Measurements from ENCODE around the gene TNNT1. TPM values are rescaled to one million over a fixed set of nuclear protein-coding genes. Genes with fewer than 3 reads are reported as not detected.
"Not testable (repeated sequence)": the region's sequence is repeated elsewhere in the genome, so short reads cannot be mapped to it uniquely, and the experiment has no call there.

TNNT1 gene
- total RNA-seq, 2 experiments from 2014 or later = not detected

- Mint-ChIP-seq H3K27me3 (ENCODE audit: low read depth) (peaks cover 55% of the 10 kb centered on the region), H3K4me1 (ENCODE audit: low read depth) (peaks cover 49% of the 10 kb centered on the region), H3K27ac (no peak overlapping the region), H3K36me3 (ENCODE audit: low read depth) (no peaks in the 10 kb centered on the region), H3K9me3 (ENCODE audit: insufficient read depth) (peaks cover 3% of the 10 kb centered on the region), H3K4me3 (no peak overlapping the region)
- CTCF ChIA-PET = interaction anchor here (1.2 to 1.4 kb wide), 2 partner anchors 9 to 17 kb away, joined by 3 to 4 read pairs; no protein-coding TSS in a partner anchor
- ATAC-seq (no peak), DNase-seq (peak; percentile 29)
- POLR2A ChIA-PET = no interaction called here
Observed at GRCh38 chr19:55176076-55176475, 27.1 kb upstream of the TNNT1 start.

GRCh38 chr19:55175117-55175867 is 26.3 kb upstream of the TNNT1 start:
- Mint-ChIP-seq H3K4me1 (ENCODE audit: low read depth) (peaks cover 46% of the 10 kb centered on the region), H3K36me3 (ENCODE audit: low read depth) (no peaks in the 10 kb centered on the region), H3K9me3 (ENCODE audit: insufficient read depth) (peaks cover 3% of the 10 kb centered on the region), H3K4me3 (no peak overlapping the region), H3K27me3 (ENCODE audit: low read depth) (peaks cover 54% of the 10 kb centered on the region), H3K27ac (no peak overlapping the region)
- ChIA-PET POLR2A (no interaction called here), CTCF (interaction anchor here (1.0 to 1.8 kb wide), 5 partner anchors 8 to 209 kb away, joined by 3 to 7 read pairs (median 4); partner anchors contain the start of genes DNAAF3 and TMEM238)
- ATAC-seq (no peak), DNase-seq (no peak)

GRCh38 chr19:55174425-55175116 is 25.6 kb upstream of the TNNT1 start:
- no peak overlapping the region for H3K27ac Mint-ChIP-seq

GRCh38 chr19:55173714-55174409 is 24.9 kb upstream of the TNNT1 start:
- peaks cover 60% of the 10 kb centered on the region for H3K27me3 Mint-ChIP-seq (ENCODE audit: low read depth)
- DNase-seq = peak; percentile 73
- H3K36me3 Mint-ChIP-seq (ENCODE audit: low read depth) = no peaks in the 10 kb centered on the region
- peaks cover 3% of the 10 kb centered on the region for H3K9me3 Mint-ChIP-seq (ENCODE audit: insufficient read depth)
- CTCF ChIA-PET = interaction anchor here (0.7 to 1.8 kb wide), 3 partner anchors 8 to 293 kb away, joined by 3 to 7 read pairs (median 5); partner anchors contain the start of gene DNAAF3
- peak overlapping the region; percentile 63 for H3K4me3 Mint-ChIP-seq
- peak; percentile 75 for ATAC-seq
- POLR2A ChIA-PET = interaction anchor here (0.6 kb wide), 1 partner anchor 232 kb away, joined by 3 read pairs; no protein-coding TSS in a partner anchor
- H3K27ac Mint-ChIP-seq = no peak overlapping the region
- H3K4me1 Mint-ChIP-seq (ENCODE audit: low read depth) = peaks cover 36% of the 10 kb centered on the region

More at GRCh38 chr19:55174425-55175116, 25.6 kb upstream of the TNNT1 start:
- Mint-ChIP-seq H3K36me3 (ENCODE audit: low read depth) (no peaks in the 10 kb centered on the region), H3K9me3 (ENCODE audit: insufficient read depth) (peaks cover 3% of the 10 kb centered on the region), H3K4me1 (ENCODE audit: low read depth) (peaks cover 41% of the 10 kb centered on the region), H3K4me3 (peak overlapping the region; percentile 63), H3K27me3 (ENCODE audit: low read depth) (peaks cover 55% of the 10 kb centered on the region)
- ATAC-seq = no peak
- no peak for DNase-seq
- ChIA-PET POLR2A (interaction anchor here (0.6 kb wide), 1 partner anchor 231 kb away, joined by 3 read pairs; no protein-coding TSS in a partner anchor), CTCF (interaction anchor here (0.7 to 1.8 kb wide), 4 partner anchors 9 to 293 kb away, joined by 3 to 7 read pairs (median 4); partner anchors contain the start of genes DNAAF3 and TMEM238)

GRCh38 chr19:55173186-55173713 is 24.2 kb upstream of the TNNT1 start:
- ChIA-PET POLR2A (no interaction called here), CTCF (no interaction called here)
- peaks cover 30% of the 10 kb centered on the region for H3K4me1 Mint-ChIP-seq (ENCODE audit: low read depth)
- peaks cover 57% of the 10 kb centered on the region for H3K27me3 Mint-ChIP-seq (ENCODE audit: low read depth)
- no peak for ATAC-seq
- H3K4me3 Mint-ChIP-seq = peak overlapping the region; percentile 63
- H3K27ac Mint-ChIP-seq = no peak overlapping the region
- DNase-seq = no peak
- no peaks in the 10 kb centered on the region for H3K36me3 Mint-ChIP-seq (ENCODE audit: low read depth)
- H3K9me3 Mint-ChIP-seq (ENCODE audit: insufficient read depth) = peaks cover 3% of the 10 kb centered on the region

GRCh38 chr19:55172741-55173140 is 23.7 kb upstream of the TNNT1 start:
- no peak overlapping the region for H3K27ac Mint-ChIP-seq
- H3K9me3 Mint-ChIP-seq (ENCODE audit: insufficient read depth) = peaks cover 3% of the 10 kb centered on the region
- no peak for ATAC-seq
- peak overlapping the region; percentile 29 for H3K4me3 Mint-ChIP-seq
- peaks cover 58% of the 10 kb centered on the region for H3K27me3 Mint-ChIP-seq (ENCODE audit: low read depth)
- peaks cover 27% of the 10 kb centered on the region for H3K4me1 Mint-ChIP-seq (ENCODE audit: low read depth)
- no peaks in the 10 kb centered on the region for H3K36me3 Mint-ChIP-seq (ENCODE audit: low read depth)
- CTCF ChIA-PET = no interaction called here
- DNase-seq = no peak
- POLR2A ChIA-PET = no interaction called here

GRCh38 chr19:55172318-55172717 is 23.3 kb upstream of the TNNT1 start:
- Mint-ChIP-seq H3K4me1 (ENCODE audit: low read depth) (peaks cover 27% of the 10 kb centered on the region), H3K27me3 (ENCODE audit: low read depth) (peaks cover 61% of the 10 kb centered on the region)
- CTCF ChIA-PET; H3K9me3 Mint-ChIP-seq (ENCODE audit: insufficient read depth); POLR2A ChIA-PET; ATAC-seq; H3K36me3 Mint-ChIP-seq (ENCODE audit: low read depth); DNase-seq; H3K27ac Mint-ChIP-seq; H3K4me3 Mint-ChIP-seq: not testable (repeated sequence)

GRCh38 chr19:55171440-55171839 is 22.4 kb upstream of the TNNT1 start:
- Mint-ChIP-seq H3K4me1 (ENCODE audit: low read depth) (peaks cover 33% of the 10 kb centered on the region), H3K4me3 (no peak overlapping the region), H3K27me3 (ENCODE audit: low read depth) (peaks cover 61% of the 10 kb centered on the region), H3K27ac (no peak overlapping the region), H3K36me3 (ENCODE audit: low read depth) (no peaks in the 10 kb centered on the region), H3K9me3 (ENCODE audit: insufficient read depth) (peaks cover 5% of the 10 kb centered on the region)
- DNase-seq = no peak
- ATAC-seq = no peak
- ChIA-PET CTCF (interaction anchor here (1.3 kb wide), 1 partner anchor 11 kb away, joined by 7 read pairs; no protein-coding TSS in a partner anchor), POLR2A (interaction anchor here (0.6 kb wide), 1 partner anchor 27 kb away, joined by 3 read pairs; no protein-coding TSS in a partner anchor)

- Mint-ChIP-seq H3K9me3 (ENCODE audit: insufficient read depth) (peaks cover 3% of the 10 kb centered on the region), H3K27me3 (ENCODE audit: low read depth) (peaks cover 59% of the 10 kb centered on the region), H3K27ac (no peak overlapping the region), H3K4me3 (no peak overlapping the region), H3K4me1 (ENCODE audit: low read depth) (peaks cover 28% of the 10 kb centered on the region), H3K36me3 (ENCODE audit: low read depth) (no peaks in the 10 kb centered on the region)
- ATAC-seq = no peak
- DNase-seq = no peak
- POLR2A ChIA-PET = no interaction called here
- CTCF ChIA-PET = interaction anchor here (1.0 kb wide), 1 partner anchor 9 kb away, joined by 5 read pairs; no protein-coding TSS in a partner anchor
Observed at GRCh38 chr19:55169136-55169535, 20.1 kb upstream of the TNNT1 start.

- peaks cover 3% of the 10 kb centered on the region for H3K9me3 Mint-ChIP-seq (ENCODE audit: insufficient read depth)
- peak within 1 kb of the TSS; percentile 25 for H3K27ac Mint-ChIP-seq
- ChIA-PET CTCF (interaction anchor here (0.6 to 1.6 kb wide), 8 partner anchors 8 to 337 kb away, joined by 3 to 5 read pairs (median 4); no protein-coding TSS in a partner anchor), POLR2A (no interaction called here)
- H3K4me1 Mint-ChIP-seq (ENCODE audit: low read depth) = peaks cover 14% of the 10 kb centered on the region
- H3K27me3 Mint-ChIP-seq (ENCODE audit: low read depth) = peaks cover 51% of the 10 kb centered on the region
- ATAC-seq (peak; percentile 92), DNase-seq (peak; percentile 86)
- no peaks in the 10 kb centered on the region for H3K36me3 Mint-ChIP-seq (ENCODE audit: low read depth)
- H3K4me3 Mint-ChIP-seq = peak within 1 kb of the TSS; percentile 68
Observed at GRCh38 chr19:55166530-55167268, 17.7 kb upstream of the TNNT1 start, which contains the start of gene DNAAF3. DNAAF3 (minus strand) TSS chr19:55166613; CDS start chr19:55166413, 200 bp downstream.
